SK-N-SH treated with all-trans-retinoic acid at 6 μM for 48 hours (cell line): Measurements from ENCODE around the gene STXBP2.

ENCODE experiments used
- ATAC-seq: fragments of 200-7000 bp; cut with Tn5 transposase; 3 replicates; pipeline ENCODE4 v1.9.1; 2020; ENCODE audit warnings: mild to moderate bottlenecking, moderate library complexity
- ARNTL ChIP-seq: fragments of 450-650 bp; formaldehyde crosslinking; IDR thresholded peaks from 2 replicates; pipeline ENCODE4 v1.5.0; 2020; ENCODE audit warnings: low read depth, mild to moderate bottlenecking, moderate library complexity, borderline replicate concordance
- BACH2 ChIP-seq: fragments of 250-450 bp; sonication (Bioruptor Pico); IDR thresholded peaks from 2 replicates; pipeline ENCODE4 v1.9.0; 2021; ENCODE audit warnings: mild to moderate bottlenecking, borderline replicate concordance
- CSDC2 ChIP-seq: fragments of 250-450 bp; sonication (Bioruptor Pico); IDR thresholded peaks from 2 replicates; pipeline ENCODE4 v1.5.0; 2020; ENCODE audit warnings: mild to moderate bottlenecking, moderate library complexity
- CSRNP3 ChIP-seq: fragments of 250-450 bp; sonication (Bioruptor Pico); IDR thresholded peaks from 2 replicates; pipeline ENCODE4 v1.5.1; 2021; ENCODE audit warnings: mild to moderate bottlenecking, moderate library complexity
- ESRRG ChIP-seq: fragments of 250-450 bp; sonication (Bioruptor Pico); IDR thresholded peaks from 2 replicates; pipeline ENCODE4 v1.6.1; 2021; ENCODE audit warnings: mild to moderate bottlenecking
- GLIS3 ChIP-seq: fragments of 250-450 bp; sonication (Bioruptor Pico); IDR thresholded peaks from 2 replicates; pipeline ENCODE4 v1.5.0; 2020; ENCODE audit warnings: mild to moderate bottlenecking, moderate library complexity
- ISL1 ChIP-seq: fragments of 250-450 bp; sonication (Bioruptor Pico); IDR thresholded peaks from 2 replicates; pipeline ENCODE4 v2.1.2; 2022; ENCODE audit warnings: mild to moderate bottlenecking, moderate library complexity
- OSR1 ChIP-seq: fragments of 250-450 bp; sonication (Bioruptor Pico); IDR thresholded peaks from 2 replicates; pipeline ENCODE4 v1.8.0; 2022; ENCODE audit warnings: moderate library complexity, mild to moderate bottlenecking, inconsistent platforms
- PPARA ChIP-seq: fragments of 250-450 bp; sonication (Bioruptor Pico); IDR thresholded peaks from 2 replicates; pipeline ENCODE4 v1.5.0; 2020; ENCODE audit warnings: mild to moderate bottlenecking, borderline replicate concordance
- RARB ChIP-seq: fragments of 250-450 bp; sonication (Bioruptor Pico); IDR thresholded peaks from 2 replicates; pipeline ENCODE4 v1.8.0; 2021; ENCODE audit warnings: mild to moderate bottlenecking, moderate library complexity
- TCF4 ChIP-seq: fragments of 250-450 bp; sonication (Bioruptor Pico); IDR thresholded peaks from 2 replicates; pipeline ENCODE4 v1.8.0; 2021; ENCODE audit warnings: mild to moderate bottlenecking, moderate library complexity, borderline replicate concordance
- TOX ChIP-seq: fragments of 250-450 bp; sonication (Bioruptor Pico); IDR thresholded peaks from 2 replicates; pipeline ENCODE4 v1.8.0; 2021; ENCODE audit warnings: mild to moderate bottlenecking, moderate library complexity, borderline replicate concordance
- TSHZ2 ChIP-seq: fragments of 250-450 bp; sonication (Bioruptor Pico); IDR thresholded peaks from 2 replicates; pipeline ENCODE4 v1.5.0; 2020; ENCODE audit warnings: mild to moderate bottlenecking, moderate library complexity
- ZC3H10 ChIP-seq: fragments of 250-450 bp; sonication (Bioruptor Pico); IDR thresholded peaks from 2 replicates; pipeline ENCODE4 v1.5.1; 2021; ENCODE audit warnings: mild to moderate bottlenecking, moderate library complexity
- ZFP3 ChIP-seq: fragments of 250-450 bp; sonication (Bioruptor Pico); IDR thresholded peaks from 2 replicates; pipeline ENCODE4 v1.5.0; 2020; ENCODE audit warnings: mild to moderate bottlenecking, moderate library complexity
- ZFP30 ChIP-seq: fragments of 450-650 bp; formaldehyde crosslinking; IDR thresholded peaks from 2 replicates; pipeline ENCODE4 v1.5.0; 2022; ENCODE audit warnings: mild to moderate bottlenecking, moderate library complexity
- ZNF565 ChIP-seq: fragments of 450-650 bp; formaldehyde crosslinking; conservative IDR thresholded peaks from 2 replicates; pipeline ENCODE4 v1.5.0; 2020; ENCODE audit warnings: low read depth, mild to moderate bottlenecking, moderate library complexity
- ZNF70 ChIP-seq: fragments of 450-650 bp; formaldehyde crosslinking; IDR thresholded peaks from 2 replicates; pipeline ENCODE4 v1.5.0; 2020; ENCODE audit warnings: mild to moderate bottlenecking, moderate library complexity
- ZNF8 ChIP-seq: fragments of 450-650 bp; formaldehyde crosslinking; IDR thresholded peaks from 2 replicates; pipeline ENCODE4 v1.5.0; 2020; ENCODE audit warnings: mild to moderate bottlenecking, moderate library complexity
- TF ChIP-seq, protein P1 (sequence below): fragments of 250-450 bp; sonication (Bioruptor Pico); IDR thresholded peaks from 2 replicates; pipeline ENCODE4 v1.8.0; 2021; ENCODE audit warnings: low read depth, mild to moderate bottlenecking, moderate library complexity, borderline replicate concordance
- TF ChIP-seq, protein P2 (sequence below): fragments of 250-450 bp; sonication (Bioruptor Pico); IDR thresholded peaks from 2 replicates; pipeline ENCODE4 v1.5.1; 2020; ENCODE audit warnings: low read depth, mild to moderate bottlenecking, moderate library complexity

STXBP2 gene

GRCh38 chr19:7640803-7641202 is 3.9 kb downstream of the STXBP2 start:
- ATAC-seq, result no peak
- TF ChIP-seq ARNTL (CRISPR knock-in tag) (no peak), TCF4 (CRISPR knock-in tag) (no peak), ZNF70 (no peak), ZFP30 (CRISPR knock-in tag) (no peak), ZNF565 (no peak), RARB (no peak), TSHZ2 (CRISPR knock-in tag) (no peak), BACH2 (CRISPR knock-in tag) (no peak), ISL1 (no peak), ZC3H10 (CRISPR knock-in tag) (no peak), CSRNP3 (CRISPR knock-in tag) (no peak), ZFP3 (CRISPR knock-in tag) (no peak), ESRRG (CRISPR knock-in tag) (no peak), PPARA (CRISPR knock-in tag) (no peak), CSDC2 (no peak), TOX (CRISPR knock-in tag) (no peak), GLIS3 (CRISPR knock-in tag) (no peak), OSR1 (no peak)
- TF ChIP-seq, protein P1, sequence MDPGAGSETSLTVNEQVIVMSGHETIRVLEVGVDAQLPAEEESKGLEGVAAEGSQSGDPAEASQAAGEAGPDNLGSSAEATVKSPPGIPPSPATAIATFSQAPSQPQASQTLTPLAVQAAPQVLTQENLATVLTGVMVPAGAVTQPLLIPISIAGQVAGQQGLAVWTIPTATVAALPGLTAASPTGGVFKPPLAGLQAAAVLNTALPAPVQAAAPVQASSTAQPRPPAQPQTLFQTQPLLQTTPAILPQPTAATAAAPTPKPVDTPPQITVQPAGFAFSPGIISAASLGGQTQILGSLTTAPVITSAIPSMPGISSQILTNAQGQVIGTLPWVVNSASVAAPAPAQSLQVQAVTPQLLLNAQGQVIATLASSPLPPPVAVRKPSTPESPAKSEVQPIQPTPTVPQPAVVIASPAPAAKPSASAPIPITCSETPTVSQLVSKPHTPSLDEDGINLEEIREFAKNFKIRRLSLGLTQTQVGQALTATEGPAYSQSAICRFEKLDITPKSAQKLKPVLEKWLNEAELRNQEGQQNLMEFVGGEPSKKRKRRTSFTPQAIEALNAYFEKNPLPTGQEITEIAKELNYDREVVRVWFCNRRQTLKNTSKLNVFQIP, result no peak
- TF ChIP-seq, protein P2, sequence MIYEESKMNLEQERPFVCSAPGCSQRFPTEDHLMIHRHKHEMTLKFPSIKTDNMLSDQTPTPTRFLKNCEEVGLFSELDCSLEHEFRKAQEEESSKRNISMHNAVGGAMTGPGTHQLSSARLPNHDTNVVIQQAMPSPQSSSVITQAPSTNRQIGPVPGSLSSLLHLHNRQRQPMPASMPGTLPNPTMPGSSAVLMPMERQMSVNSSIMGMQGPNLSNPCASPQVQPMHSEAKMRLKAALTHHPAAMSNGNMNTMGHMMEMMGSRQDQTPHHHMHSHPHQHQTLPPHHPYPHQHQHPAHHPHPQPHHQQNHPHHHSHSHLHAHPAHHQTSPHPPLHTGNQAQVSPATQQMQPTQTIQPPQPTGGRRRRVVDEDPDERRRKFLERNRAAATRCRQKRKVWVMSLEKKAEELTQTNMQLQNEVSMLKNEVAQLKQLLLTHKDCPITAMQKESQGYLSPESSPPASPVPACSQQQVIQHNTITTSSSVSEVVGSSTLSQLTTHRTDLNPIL (CRISPR knock-in tag), result no peak
- TF ChIP-seq, all 23 proteins: peak for 0

DNA sequence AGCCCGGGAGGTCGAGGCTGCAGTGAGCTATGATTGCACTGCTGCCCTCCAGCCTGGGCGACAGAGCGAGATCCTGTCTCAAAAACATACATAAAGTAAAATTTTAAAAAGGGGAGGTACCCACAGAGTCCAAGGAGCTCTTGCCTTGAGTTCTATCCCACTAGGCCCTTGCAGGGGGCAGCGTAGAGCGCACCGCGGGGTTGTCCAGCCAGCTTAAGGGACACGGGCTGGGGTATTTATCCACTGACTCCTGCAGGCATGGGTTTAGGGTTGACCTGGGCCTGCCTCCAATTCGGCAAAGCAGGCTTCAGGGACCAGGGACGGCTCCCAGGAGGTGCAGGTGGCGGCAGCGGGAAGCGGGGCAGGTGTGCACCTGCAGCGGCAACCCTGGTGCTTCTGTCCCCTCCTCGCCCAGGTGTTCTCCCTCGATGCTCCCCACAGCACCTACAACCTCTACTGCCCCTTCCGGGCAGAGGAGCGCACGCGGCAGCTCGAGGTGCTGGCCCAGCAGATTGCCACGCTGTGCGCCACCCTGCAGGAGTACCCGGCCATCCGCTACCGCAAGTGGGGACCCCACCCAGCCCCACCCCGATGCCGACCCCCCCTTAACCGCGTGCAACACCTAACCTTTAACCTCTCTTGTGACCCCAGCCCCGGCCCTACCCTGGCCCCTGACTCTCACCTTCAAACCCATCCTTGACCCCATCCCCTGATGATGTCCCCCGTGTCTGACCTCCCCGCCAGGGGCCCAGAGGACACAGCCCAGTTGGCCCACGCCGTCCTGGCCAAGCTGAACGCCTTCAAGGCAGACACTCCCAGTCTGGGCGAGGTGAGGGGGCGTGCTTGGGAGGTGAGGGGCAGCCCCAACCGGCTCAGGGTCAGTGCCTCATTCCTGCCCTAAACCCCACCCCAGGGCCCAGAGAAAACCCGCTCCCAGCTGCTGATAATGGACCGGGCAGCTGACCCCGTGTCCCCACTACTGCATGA is 4.7 kb downstream of the STXBP2 start:
- TF ChIP-seq BACH2 (CRISPR knock-in tag), result no peak
- no peak for TF ChIP-seq ZFP30 (CRISPR knock-in tag)
- no peak for TF ChIP-seq ZC3H10 (CRISPR knock-in tag)
- TF ChIP-seq CSRNP3 (CRISPR knock-in tag), result no peak
- TF ChIP-seq ZNF8 (CRISPR knock-in tag), result no peak
- no peak for ATAC-seq
